Mammary epithelial cell (primary cell): ENCODE measurements around the gene STARD7.

Experiments
- CTCF ChIP-seq, 2 donors: IDR thresholded peaks in 1 of 2; conservative IDR thresholded peaks in 1 of 2; 2 replicates each; pipeline ENCODE4 v1.5.1; 2011 to 2012; ENCODE audit warnings: inconsistent platforms in 2 of 2, low read length in 2 of 2, mild to moderate bottlenecking in 2 of 2, control low read depth in 1 of 2, low read depth in 1 of 2; ENCODE audit not compliant: insufficient read depth in 1 of 2; ENCODE audit errors: extremely low read depth in 1 of 2
- EZH2 ChIP-seq: IDR thresholded peaks from 2 replicates; pipeline ENCODE4 v1.6.1; 2012; ENCODE audit warnings: low read length, inconsistent platforms, borderline replicate concordance

- TF ChIP-seq CTCF (conservative IDR thresholded peaks at IDR 0.05 in 1 of 2, IDR thresholded peaks at IDR 0.05 in 1 of 2; ENCODE audit: extremely low read depth in 1 of 2, insufficient read depth in 1 of 2, low read depth in 1 of 2, low read length in 2 of 2) (no peak), EZH2 (no peak)
Observed at GRCh38 chr2:96159084-96159830, 49.4 kb downstream of the STARD7 start.
